Caco-2 (cell line): Measurements from ENCODE around the gene SH3BP4. TPM values are rescaled to one million over a fixed set of nuclear protein-coding genes. Genes with fewer than 3 reads are reported as not detected.

ENCODE experiments used
- BruUV-seq: library from RNA; stranded (reverse); fragments of 400-500 nt; replicated peaks from 2 replicates; lab custom pipeline; 2021; lab: Mats Ljungman, UMichigan
- CTCF ChIA-PET: fragments of 300-600 bp; sonication (Branson Sonifier 250); formaldehyde crosslinking; loops from one replicate; lab custom pipeline; 2022; ENCODE audit warnings: antibody characterized with exemption; lab: Charles Lee
- POLR2A ChIA-PET: fragments of 300-600 bp; sonication (Branson Sonifier 250); formaldehyde crosslinking; loops from one replicate; lab custom pipeline; 2022; ENCODE audit warnings: antibody characterized with exemption; lab: Charles Lee
- DNase-seq, 2 experiments: peaks; one replicate each; pipeline versions ENCODE4 v3.0.0 to v3.0.0-alpha.2; 2020 to 2022
- H3K27me3 ChIP-seq: replicated peaks from 2 replicates; pipeline ENCODE4 v1.6.0; 2011; ENCODE audit warnings: low read length; ENCODE audit not compliant: control insufficient read depth, insufficient read depth
- H3K36me3 ChIP-seq: 2 replicates; pipeline ENCODE4 v1.5.1; 2011; ENCODE audit warnings: low read length; ENCODE audit not compliant: control insufficient read depth, insufficient read depth
- H3K4me1 ChIP-seq: fragments of 250-450 bp; sonication (Bioruptor Pico); 2 replicates; pipeline ENCODE4 v1.5.1; 2020; ENCODE audit warnings: mild to moderate bottlenecking
- H3K4me3 ChIP-seq: 2 replicates; pipeline ENCODE4 v1.5.1; 2011; ENCODE audit warnings: low read depth, mild to moderate bottlenecking, control low read depth, low read length
- H3K9me3 ChIP-seq: fragments of 250-450 bp; sonication (Bioruptor Pico); 2 replicates; pipeline ENCODE4 v1.5.1; 2020; ENCODE audit warnings: mild to moderate bottlenecking, moderate library complexity
- H3K27ac Mint-ChIP-seq: one replicate; pipeline ENCODE4 v1.8.0; 2022; ENCODE audit warnings: mixed read lengths; ENCODE audit not compliant: unreplicated experiment
- H3K27me3 Mint-ChIP-seq: one replicate; pipeline ENCODE4 v1.8.0; 2022; ENCODE audit warnings: mixed read lengths; ENCODE audit not compliant: insufficient read depth, unreplicated experiment
- H3K36me3 Mint-ChIP-seq: one replicate; pipeline ENCODE4 v1.8.0; 2022; ENCODE audit warnings: mild to moderate bottlenecking, mixed read lengths; ENCODE audit not compliant: insufficient read depth, unreplicated experiment
- H3K4me1 Mint-ChIP-seq: one replicate; pipeline ENCODE4 v1.8.0; 2022; ENCODE audit warnings: low read depth, mixed read lengths; ENCODE audit not compliant: unreplicated experiment
- H3K4me3 Mint-ChIP-seq: one replicate; pipeline ENCODE4 v1.8.0; 2022; ENCODE audit warnings: mild to moderate bottlenecking, moderate library complexity, mixed read lengths; ENCODE audit not compliant: unreplicated experiment
- H3K9me3 Mint-ChIP-seq: one replicate; pipeline ENCODE4 v1.8.0; 2022; ENCODE audit warnings: mixed read lengths; ENCODE audit not compliant: unreplicated experiment
- intact Hi-C: fragments of 100-400 bp; cut with micrococcal nuclease; formaldehyde crosslinking; loops from one replicate; pipeline ENCODE4 v1.10.0; 2022; ENCODE audit not compliant: unreplicated experiment
- total RNA-seq: library from RNA; stranded (reverse); gene quantifications from 2 replicates; pipeline ENCODE4 v1.2.3, GENCODE V29; 2022
- TF ChIP-seq, protein P1 (sequence below), 2 experiments: fragments of 200-600 bp in 1 of 2; IDR thresholded peaks; 1 replicate in 1 of 2; 2 replicates in 1 of 2; pipeline versions ENCODE4 v1.5.1 to v1.8.0; 2011 to 2022; ENCODE audit warnings: antibody characterized with exemption in 1 of 2, control low read depth in 1 of 2, inconsistent platforms in 1 of 2, low read depth in 1 of 2, low read length in 1 of 2, mild to moderate bottlenecking in 1 of 2, moderate library complexity in 1 of 2; ENCODE audit not compliant: insufficient read depth in 1 of 2, severe bottlenecking in 1 of 2, unreplicated experiment in 1 of 2

Gene SH3BP4
- total RNA-seq, 1 experiment from 2014 or later = 29.9 TPM

GRCh38 chr2:234969306-234970098 is 17.7 kb downstream of the SH3BP4 start:
- TF ChIP-seq, protein P1, sequence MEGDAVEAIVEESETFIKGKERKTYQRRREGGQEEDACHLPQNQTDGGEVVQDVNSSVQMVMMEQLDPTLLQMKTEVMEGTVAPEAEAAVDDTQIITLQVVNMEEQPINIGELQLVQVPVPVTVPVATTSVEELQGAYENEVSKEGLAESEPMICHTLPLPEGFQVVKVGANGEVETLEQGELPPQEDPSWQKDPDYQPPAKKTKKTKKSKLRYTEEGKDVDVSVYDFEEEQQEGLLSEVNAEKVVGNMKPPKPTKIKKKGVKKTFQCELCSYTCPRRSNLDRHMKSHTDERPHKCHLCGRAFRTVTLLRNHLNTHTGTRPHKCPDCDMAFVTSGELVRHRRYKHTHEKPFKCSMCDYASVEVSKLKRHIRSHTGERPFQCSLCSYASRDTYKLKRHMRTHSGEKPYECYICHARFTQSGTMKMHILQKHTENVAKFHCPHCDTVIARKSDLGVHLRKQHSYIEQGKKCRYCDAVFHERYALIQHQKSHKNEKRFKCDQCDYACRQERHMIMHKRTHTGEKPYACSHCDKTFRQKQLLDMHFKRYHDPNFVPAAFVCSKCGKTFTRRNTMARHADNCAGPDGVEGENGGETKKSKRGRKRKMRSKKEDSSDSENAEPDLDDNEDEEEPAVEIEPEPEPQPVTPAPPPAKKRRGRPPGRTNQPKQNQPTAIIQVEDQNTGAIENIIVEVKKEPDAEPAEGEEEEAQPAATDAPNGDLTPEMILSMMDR (IDR thresholded peaks at IDR 0.05; ENCODE audit: insufficient read depth in 1 of 2, low read depth in 1 of 2, low read length in 1 of 2, severe bottlenecking in 1 of 2, unreplicated experiment in 1 of 2) = no peak
- POLR2A ChIA-PET = no interaction called here

GRCh38 chr2:234970099-234970440 is 18.3 kb downstream of the SH3BP4 start:
- no peaks in the 10 kb centered on the region for H3K9me3 Mint-ChIP-seq
- no peaks in the 10 kb centered on the region for H3K27me3 Mint-ChIP-seq
- no peak for DNase-seq
- Histone ChIP-seq H3K36me3 (no peaks in the 10 kb centered on the region; the same call in 1 of the 2 replicates), H3K4me1 (no peaks in the 10 kb centered on the region; the same call in 1 of the 2 replicates), H3K27me3 (no peaks in the 10 kb centered on the region), H3K4me3 (no peak overlapping the region), H3K9me3 (no peaks in the 10 kb centered on the region)
- peaks cover 17% of the 10 kb centered on the region for H3K4me1 Mint-ChIP-seq
- no TSS peak for BruUV-seq
- no peak overlapping the region for H3K4me3 Mint-ChIP-seq
- ChIA-PET CTCF (no interaction called here), POLR2A (no interaction called here)
- H3K36me3 Mint-ChIP-seq = peaks cover 18% of the 10 kb centered on the region
- intact Hi-C loops = no loop called here
- peak overlapping the region; percentile 55 for H3K27ac Mint-ChIP-seq
- TF ChIP-seq, protein P1 (IDR thresholded peaks at IDR 0.05; ENCODE audit: insufficient read depth in 1 of 2, low read depth in 1 of 2, low read length in 1 of 2, severe bottlenecking in 1 of 2, unreplicated experiment in 1 of 2) = no peak

More at GRCh38 chr2:234969306-234970098, 17.7 kb downstream of the SH3BP4 start:
- no peak overlapping the region for H3K4me3 Mint-ChIP-seq
- H3K4me1 Mint-ChIP-seq = peaks cover 17% of the 10 kb centered on the region
- H3K27me3 Mint-ChIP-seq = no peaks in the 10 kb centered on the region
- Histone ChIP-seq H3K9me3 (no peaks in the 10 kb centered on the region), H3K4me1 (no peaks in the 10 kb centered on the region; the same call in 1 of the 2 replicates), H3K27me3 (no peaks in the 10 kb centered on the region), H3K36me3 (no peaks in the 10 kb centered on the region; the same call in 1 of the 2 replicates), H3K4me3 (no peak overlapping the region)
- intact Hi-C loops = no loop called here
- H3K9me3 Mint-ChIP-seq = no peaks in the 10 kb centered on the region
- no TSS peak for BruUV-seq
- no peak for DNase-seq
- CTCF ChIA-PET = no interaction called here
- peak overlapping the region; percentile 55 for H3K27ac Mint-ChIP-seq
- H3K36me3 Mint-ChIP-seq = peaks cover 12% of the 10 kb centered on the region

GRCh38 chr2:234970477-234970882 is 18.7 kb downstream of the SH3BP4 start:
- Histone ChIP-seq H3K36me3 (no peaks in the 10 kb centered on the region; the same call in 1 of the 2 replicates), H3K9me3 (no peaks in the 10 kb centered on the region), H3K27me3 (no peaks in the 10 kb centered on the region), H3K4me1 (no peaks in the 10 kb centered on the region; the same call in 1 of the 2 replicates), H3K4me3 (no peak overlapping the region)
- peaks cover 17% of the 10 kb centered on the region for H3K36me3 Mint-ChIP-seq
- POLR2A ChIA-PET = no interaction called here
- H3K9me3 Mint-ChIP-seq = no peaks in the 10 kb centered on the region
- TF ChIP-seq, protein P1 (IDR thresholded peaks at IDR 0.05; ENCODE audit: insufficient read depth in 1 of 2, low read depth in 1 of 2, low read length in 1 of 2, severe bottlenecking in 1 of 2, unreplicated experiment in 1 of 2) = no peak
- H3K27ac Mint-ChIP-seq = no peak overlapping the region
- intact Hi-C loops = no loop called here
- BruUV-seq = no TSS peak
- H3K4me1 Mint-ChIP-seq = peaks cover 17% of the 10 kb centered on the region
- peak in 1 of 2 experiments; percentile 13 for DNase-seq
- CTCF ChIA-PET = no interaction called here
- no peak overlapping the region for H3K4me3 Mint-ChIP-seq
- H3K27me3 Mint-ChIP-seq = no peaks in the 10 kb centered on the region
